Adrenal gland (tissue), 12 donors: ENCODE measurements around the gene RPS6KL1. TPM values are rescaled to one million over a fixed set of nuclear protein-coding genes. Genes with fewer than 3 reads are reported as not detected.

ENCODE experiments used
- DNase-seq, 7 donors: peaks; one replicate each; pipeline ENCODE4 v3.0.0-alpha.2; 2019 to 2020
- H3K27ac ChIP-seq, 5 donors: fragments of 200-600 bp; sonication (generic) in 4 of 5; 1 replicate in 3 of 5; 2 replicates in 2 of 5; pipeline versions ENCODE4 v1.5.1 to v1.8.0; 2016 to 2020; ENCODE audit warnings: mild to moderate bottlenecking in 1 of 5
- H3K27me3 ChIP-seq: fragments of 200-600 bp; 2 replicates; pipeline ENCODE4 v1.8.0; 2021
- H3K36me3 ChIP-seq, 2 donors: fragments of 200-600 bp; replicated peaks in 1 of 2; 1 replicate in 1 of 2; 2 replicates in 1 of 2; pipeline versions ENCODE4 v1.5.1 to v1.8.0; 2018 to 2022
- H3K4me1 ChIP-seq, 2 donors: fragments of 200-600 bp; replicated peaks in 1 of 2; 1 replicate in 1 of 2; 2 replicates in 1 of 2; pipeline versions ENCODE4 v1.5.1 to v1.8.0; 2018 to 2021
- H3K4me3 ChIP-seq, 4 donors: fragments of 200-600 bp; sonication (generic) in 3 of 4; one replicate each; pipeline ENCODE4 v1.5.1; 2016 to 2018
- H3K9me3 ChIP-seq, 3 donors: fragments of 200-600 bp; sonication (generic) in 1 of 3; replicated peaks in 1 of 3; 1 replicate in 2 of 3; 2 replicates in 1 of 3; pipeline versions ENCODE4 v1.5.1 to v1.8.0; 2016 to 2021
- CTCF ChIP-seq, 6 experiments: fragments of 450-650 bp in 4 of 6; fragments of 200-600 bp in 2 of 6; sonication (generic) in 1 of 6; IDR thresholded peaks; 1 replicate in 5 of 6; 2 replicates in 1 of 6; pipeline versions ENCODE4 v1.5.1 to v1.8.0; 2016 to 2021; ENCODE audit warnings: antibody characterized with exemption in 6 of 6, mild to moderate bottlenecking in 2 of 6, moderate library complexity in 1 of 6
- POLR2A ChIP-seq, 2 donors: fragments of 450-650 bp; IDR thresholded peaks; one replicate each; pipeline ENCODE4 v1.6.1; 2017; ENCODE audit warnings: antibody characterized with exemption in 2 of 2, mild to moderate bottlenecking in 2 of 2, moderate library complexity in 1 of 2
- WGBS, 4 donors: extraction: QIAGEN DNeasy Blood & Tissue Kit in 2 of 4; methylation state at CpG; one replicate each; pipeline versions ENCODE4 v1.1.5 to v1.1.7; 2013 to 2017; 5-methylcytosine and 5-hydroxymethylcytosine counted together
- intact Hi-C, 2 donors: fragments of 100-400 bp; cut with DNase I; formaldehyde crosslinking; loops; one replicate each; pipeline versions ENCODE4 v1.14.1 to v1.15.0; 2022 to 2023
- polyA plus RNA-seq, 3 donors: library from polyadenylated mRNA; stranded (reverse); fragments of 200-250 nt in 2 of 3; fragments of 350-450 nt in 1 of 3; fragmentation: Illumina TruSeq in 1 of 3; extraction: RNeasy Lipid Tissue Mini Kit (QIAGEN cat#74804) in 1 of 3; gene quantifications; one replicate each; pipeline ENCODE4 v1.2.3, GENCODE V29; 2013 to 2014
- total RNA-seq, 9 donors: library from RNA; depleted of rRNA in 4 of 9; stranded (reverse); fragments of >200 nt in 4 of 9; fragments of 120-200 nt in 1 of 9; fragmentation: NEBNext Ultra II Directional in 1 of 9; extraction: Animal tissue kit (Norgen Biotek cat#: 25700) in 1 of 9; gene quantifications; one replicate each; pipeline versions ENCODE4 v1.1.0 to v1.2.4, GENCODE V29; 2013 to 2023
- donor health status: healthy with polysubstance abuse.
- donor health status: Bipolar disorder and iron deficiency.
- donor health status: DM: yes; HTN: yes; CAD: no.
- donor health status: DM: no; HTN: no; CAD: no.
- donor health status: DM: no; HTN: no; CAD: no.
- donor health status: DM: yes; HTN: yes; CAD: no.

Gene RPS6KL1
- total and polyA plus RNA-seq, 12 donors = 2.0 to 28.2 (median 5.3) TPM

- intact Hi-C loops = loop anchor here in 1 of 2 donors (10.0 kb wide), 1 partner anchor 63 kb away; the partner anchor contains the start of gene EIF2B2
- Histone ChIP-seq H3K9me3 (no peaks in the 10 kb centered on the region), H3K27me3 (no peaks in the 10 kb centered on the region), H3K4me3 (no peak overlapping the region), H3K27ac (peak overlapping the region in 4 of 5 donors; percentile 56 to 87 (median 76)), H3K36me3 (no peaks in the 10 kb centered on the region), H3K4me1 (peaks cover 20 to 39% of the 10 kb centered on the region in 2 donors)
- TF ChIP-seq POLR2A (IDR thresholded peaks at IDR 0.05) (no peak), CTCF (IDR thresholded peaks at IDR 0.05) (no peak)
- DNase-seq = peak; percentile 57 to 92 (median 63)
- WGBS, 4 donors = 37 to 59% (median 48%) methylated on average over 8 to 13 of the region's 13 CpGs
These were observed 18.6 kb upstream of the RPS6KL1 start for GRCh38 chr14:74941676-74942097.

GRCh38 chr14:74940956-74941565, 18.0 kb upstream of the RPS6KL1 start:
- intact Hi-C loops = loop anchor here in 1 of 2 donors (10.0 kb wide), 1 partner anchor 64 kb away; the partner anchor contains the start of gene EIF2B2
- Histone ChIP-seq H3K27me3 (no peaks in the 10 kb centered on the region), H3K27ac (peak overlapping the region; percentile 24 to 87 (median 79)), H3K4me1 (peaks cover 20 to 39% of the 10 kb centered on the region in 2 donors), H3K9me3 (no peaks in the 10 kb centered on the region), H3K4me3 (no peak overlapping the region), H3K36me3 (no peaks in the 10 kb centered on the region)
- no peak for TF ChIP-seq CTCF (IDR thresholded peaks at IDR 0.05)
- no peak for DNase-seq
- whole genome bisulfite sequencing, 4 donors = 70 to 86% (median 84%) methylated on average over 13 to 18 of the region's 18 CpGs

GRCh38 chr14:74938531-74939495, 15.8 kb upstream of the RPS6KL1 start:
- H3K4me1 ChIP-seq = peaks cover 20 to 39% of the 10 kb centered on the region in 2 donors
- intact Hi-C loops = no loop called here
- DNase-seq = no peak
- peak overlapping the region in 4 of 5 donors; percentile 69 to 87 (median 77) for H3K27ac ChIP-seq
- 87 to 90% (median 89%) methylated on average over 10 of the region's 10 CpGs for WGBS, 4 donors
- H3K9me3 ChIP-seq = no peaks in the 10 kb centered on the region
- H3K4me3 ChIP-seq = no peak overlapping the region
- no peaks in the 10 kb centered on the region for H3K36me3 ChIP-seq
- H3K27me3 ChIP-seq = no peaks in the 10 kb centered on the region
- TF ChIP-seq POLR2A (IDR thresholded peaks at IDR 0.05) (no peak), CTCF (IDR thresholded peaks at IDR 0.05) (no peak)

GRCh38 chr14:74937171-74937570, 14.1 kb upstream of the RPS6KL1 start:
- Histone ChIP-seq H3K9me3 (no peaks in the 10 kb centered on the region), H3K36me3 (no peaks in the 10 kb centered on the region), H3K4me3 (no peak overlapping the region), H3K27ac (no peak overlapping the region), H3K4me1 (peaks cover 20 to 34% of the 10 kb centered on the region in 2 donors), H3K27me3 (no peaks in the 10 kb centered on the region)
- WGBS, 4 donors = 82 to 91% (median 87%) methylated on average over 2 of the region's 2 CpGs
- DNase-seq = no peak
- TF ChIP-seq CTCF (IDR thresholded peaks at IDR 0.05) (no peak), POLR2A (IDR thresholded peaks at IDR 0.05) (no peak)
- intact Hi-C loops = no loop called here
